ENCODE measurements around the gene OR2T6.
"Not testable (repeated sequence)": the region's sequence is repeated elsewhere in the genome, so short reads cannot be mapped to it uniquely, and the experiment has no call there.

The OR2T6 gene

GRCh38 chr1:248434913-248435312 lies 59.4 kb downstream of the OR2T6 start:
- DNase-seq: not testable (repeated sequence)

- DNase-seq: not testable (repeated sequence)
Observed at GRCh38 chr1:248436303-248436702, 60.8 kb downstream of the OR2T6 start.

- DNase-seq: not testable (repeated sequence)
Observed at GRCh38 chr1:248438668-248439067, 63.1 kb downstream of the OR2T6 start.

- not testable (repeated sequence) for DNase-seq
Observed at GRCh38 chr1:248439283-248439682, 63.7 kb downstream of the OR2T6 start.

Data from NCI-H526 treated with DMSO at 0.1 percent for 48 hours (cell line).